A549 (cell line): ENCODE measurements around the gene ANAPC15. TPM values are rescaled to one million over a fixed set of nuclear protein-coding genes. Genes with fewer than 3 reads are reported as not detected.

Source experiments
- ATAC-seq, 2 experiments: fragments of 200-7000 bp in 1 of 2; fragments of >200 bp in 1 of 2; cut with Nextera tagmentation in 1 of 2; cut with Tn5 transposase in 1 of 2; 3 replicates each; pipeline versions ENCODE4 v1.8.0 to v1.9.1; 2018 to 2020; ENCODE audit warnings: mild to moderate bottlenecking in 1 of 2, moderate library complexity in 1 of 2
- CTCF ChIA-PET: fragments of 300-600 bp; sonication (Branson Sonifier 250); formaldehyde crosslinking; extraction: SDS; loops from one replicate; lab custom pipeline; 2021; ENCODE audit warnings: antibody characterized with exemption, inconsistent platforms; lab: Yijun Ruan, JAX
- POLR2A ChIA-PET: fragments of 350-600 bp; formaldehyde crosslinking; extraction: SDS; loops from one replicate; lab custom pipeline; 2021; ENCODE audit warnings: antibody characterized with exemption, inconsistent platforms; lab: Yijun Ruan, JAX
- DNase-seq, 2 experiments: peaks; one replicate each; pipeline versions ENCODE4 v3.0.0 to v3.0.0-alpha.2; 2011 to 2016; ENCODE audit warnings: low read depth in 1 of 2, low spot score in 1 of 2
- FAIRE-seq: peaks from 2 replicates; lab custom pipeline; 2011; peaks lifted over from hg19 to GRCh38; lab: Jason Lieb, UNC
- H3K27ac ChIP-seq, 2 experiments: fragments of >200 bp; sonication (Bioruptor Twin); formaldehyde crosslinking; 3 replicates each; pipeline ENCODE4 v1.5.1; 2016 to 2017
- H3K4me1 ChIP-seq: fragments of >200 bp; sonication (Bioruptor Twin); formaldehyde crosslinking; 3 replicates; pipeline ENCODE4 v1.6.1; 2016
- H3K4me2 ChIP-seq: fragments of >200 bp; sonication (Bioruptor Twin); formaldehyde crosslinking; 3 replicates; pipeline ENCODE4 v1.6.1; 2016
- H3K4me3 ChIP-seq: fragments of >200 bp; sonication (Bioruptor Twin); formaldehyde crosslinking; 3 replicates; pipeline ENCODE4 v1.5.1; 2016
- H3K9me3 ChIP-seq: fragments of >200 bp; sonication (Bioruptor Twin); formaldehyde crosslinking; 3 replicates; pipeline ENCODE4 v1.6.1; 2016
- BHLHE40 ChIP-seq: IDR thresholded peaks from 2 replicates; pipeline ENCODE4 v1.6.1; 2012; ENCODE audit warnings: low read depth, low read length, inconsistent platforms
- CEBPB ChIP-seq, 2 experiments: fragments of >200 bp in 1 of 2; sonication (Bioruptor Twin) in 1 of 2; formaldehyde crosslinking in 1 of 2; IDR thresholded peaks; 2 replicates each; pipeline ENCODE4 v1.6.1; 2012 to 2016
- CHD2 ChIP-seq: fragments of 150-350 bp; IDR thresholded peaks from 2 replicates; pipeline ENCODE4 v1.6.1; 2014; ENCODE audit warnings: low read length; ENCODE audit not compliant: partially characterized antibody
- EHF ChIP-seq: fragments of 250-450 bp; sonication (Bioruptor Pico); IDR thresholded peaks from 2 replicates; pipeline ENCODE4 v1.5.0; 2020; ENCODE audit warnings: mild to moderate bottlenecking
- ELK1 ChIP-seq: fragments of 150-350 bp; IDR thresholded peaks from 2 replicates; pipeline ENCODE4 v1.6.1; 2014; ENCODE audit warnings: low read depth, mild to moderate bottlenecking, low read length
- ESRRA ChIP-seq: fragments of 150-350 bp; IDR thresholded peaks from 2 replicates; pipeline ENCODE4 v1.6.1; 2014; ENCODE audit warnings: mild to moderate bottlenecking, low read length, borderline replicate concordance
- FOSB ChIP-seq: fragments of 250-450 bp; sonication (Bioruptor Pico); IDR thresholded peaks from 2 replicates; pipeline ENCODE4 v1.5.0; 2020; ENCODE audit warnings: mild to moderate bottlenecking, moderate library complexity
- FOSL2 ChIP-seq, 2 experiments: fragments of 450-650 bp in 1 of 2; fragments of >200 bp in 1 of 2; sonication (Bioruptor Twin) in 1 of 2; formaldehyde crosslinking; IDR thresholded peaks; 2 replicates each; pipeline versions ENCODE4 v1.5.0 to v1.6.1; 2016 to 2020; ENCODE audit warnings: mild to moderate bottlenecking in 1 of 2, moderate library complexity in 1 of 2
- FOXS1 ChIP-seq: fragments of 250-450 bp; sonication (Bioruptor Pico); IDR thresholded peaks from 2 replicates; pipeline ENCODE4 v1.5.0; 2020; ENCODE audit warnings: mild to moderate bottlenecking, moderate library complexity
- KDM5A ChIP-seq: fragments of 200-600 bp; sonication (generic); IDR thresholded peaks from 2 replicates; pipeline ENCODE4 v1.6.1; 2016; ENCODE audit warnings: antibody characterized with exemption, mild to moderate bottlenecking
- MAFK ChIP-seq: fragments of 450-650 bp; IDR thresholded peaks from 2 replicates; pipeline ENCODE4 v1.6.1; 2014; ENCODE audit not compliant: partially characterized antibody
- MYC ChIP-seq: IDR thresholded peaks from 2 replicates; pipeline ENCODE4 v1.6.1; 2012; ENCODE audit warnings: mild to moderate bottlenecking, inconsistent platforms, low read length, improper control_type of control experiment, borderline replicate concordance
- NFE2L2 ChIP-seq: fragments of 150-350 bp; conservative IDR thresholded peaks from 2 replicates; pipeline ENCODE4 v1.6.1; 2014; ENCODE audit warnings: low read length
- NR3C1 ChIP-seq: fragments of >200 bp; sonication (Bioruptor Twin); formaldehyde crosslinking; IDR thresholded peaks from 3 replicates; pipeline ENCODE4 v1.6.1; 2017
- POLR2A ChIP-seq: IDR thresholded peaks from 2 replicates; pipeline ENCODE4 v1.6.1; 2012; ENCODE audit warnings: mild to moderate bottlenecking, low read length
- TP53 ChIP-seq: fragments of 250-450 bp; sonication (Bioruptor Pico); IDR thresholded peaks from 2 replicates; pipeline ENCODE4 v1.5.0; 2021; ENCODE audit warnings: mild to moderate bottlenecking, moderate library complexity
- USF2 ChIP-seq: fragments of 450-650 bp; IDR thresholded peaks from 2 replicates; pipeline ENCODE4 v1.6.1; 2014; ENCODE audit warnings: antibody characterized with exemption
- ZNF302 ChIP-seq: fragments of 250-450 bp; sonication (Bioruptor Pico); IDR thresholded peaks from 2 replicates; pipeline ENCODE4 v1.9.0; 2021; ENCODE audit warnings: inconsistent platforms, mild to moderate bottlenecking, moderate library complexity
- WGBS: methylation state at CpG from one replicate; pipeline ENCODE4 v1.1.6; 2017; ENCODE audit errors: missing lambda C conversion rate; 5-methylcytosine and 5-hydroxymethylcytosine counted together
- polyA plus RNA-seq, 4 experiments: library from polyadenylated mRNA; depleted of rRNA in 3 of 4; stranded (reverse); fragments of >200 nt; fragmentation: RNase III in 1 of 4; extraction: RNeasy Plus Mini Kit Qiagen cat#74134 plus additional on column Dnase treatment in 1 of 4; gene quantifications; 2 replicates in 3 of 4; 3 replicates in 1 of 4; pipeline ENCODE4 v1.2.3, GENCODE V29; 2011 to 2017

ANAPC15 gene
- polyA plus RNA-seq, 2 of the 4 experiments (the other 2 are of a cell fraction), result 88.2 to 96.2 TPM

GRCh38 chr11:72072348-72072747 is 40.1 kb downstream of the ANAPC15 start:
- ChIA-PET POLR2A (no interaction called here), CTCF (interaction anchor here (0.8 to 2.3 kb wide), 6 partner anchors 9 to 73 kb away, joined by 3 to 7 read pairs (median 4); no protein-coding TSS in a partner anchor)
- peak overlapping the region; percentile 23 for H3K4me2 ChIP-seq
- peak; percentile 15 to 34; a peak in 4 of 6 replicates for ATAC-seq
- H3K4me3 ChIP-seq, result no peak overlapping the region
- WGBS, result 66% methylated on average over 3 of the region's 3 CpGs
- DNase-seq, result peak in 1 of 2 experiments; percentile 17
- H3K27ac ChIP-seq, result peak overlapping the region; percentile 13 to 75; a peak in 4 of 6 replicates
- H3K4me1 ChIP-seq, result peaks cover 47% of the 10 kb centered on the region
- H3K9me3 ChIP-seq, result no peaks in the 10 kb centered on the region
- TF ChIP-seq TP53 (CRISPR knock-in tag), result no peak
- TF ChIP-seq NR3C1, result no peak
- no peak for TF ChIP-seq BHLHE40
- TF ChIP-seq ELK1, result no peak
- TF ChIP-seq FOXS1 (CRISPR knock-in tag), result no peak
- no peak for FAIRE-seq

GRCh38 chr11:72070491-72070890 is 42.0 kb downstream of the ANAPC15 start:
- no peak for TF ChIP-seq EHF
- TF ChIP-seq USF2, result no peak
- TF ChIP-seq ESRRA, result no peak
- TF ChIP-seq MYC, result no peak
- no peak for TF ChIP-seq MAFK
- TF ChIP-seq NFE2L2, result no peak
- TF ChIP-seq NR3C1, result no peak
- ChIA-PET POLR2A (interaction anchor here (1.5 kb wide), 1 partner anchor 9 kb away, joined by 4 read pairs; no protein-coding TSS in a partner anchor), CTCF (interaction anchor here (0.7 to 4.2 kb wide), 4 partner anchors 11 to 46 kb away, joined by 3 to 21 read pairs (median 4); no protein-coding TSS in a partner anchor)
- Histone ChIP-seq H3K4me1 (peaks cover 55% of the 10 kb centered on the region), H3K27ac (peak overlapping the region; percentile 58 to 86), H3K4me3 (no peak overlapping the region), H3K4me2 (peak overlapping the region; percentile 67), H3K9me3 (no peaks in the 10 kb centered on the region)
- 90% methylated on average over 7 of the region's 7 CpGs for WGBS
- ATAC-seq (no peak; a peak in 1 of 6 replicates), FAIRE-seq (no peak), DNase-seq (no peak)

- CTCF ChIA-PET, result interaction anchor here (0.6 to 4.2 kb wide), 7 partner anchors 11 to 361 kb away, joined by 3 to 21 read pairs (median 4); no protein-coding TSS in a partner anchor
- ATAC-seq (peak; percentile 99), DNase-seq (peak; percentile 59 to 78), FAIRE-seq (no peak)
- peak overlapping the region; percentile 58 to 86 for H3K27ac ChIP-seq
- H3K4me2 ChIP-seq, result peak overlapping the region; percentile 67
- POLR2A ChIA-PET, result interaction anchor here (0.8 to 1.5 kb wide), 3 partner anchors 8 to 21 kb away, joined by 3 to 4 read pairs (median 3); no protein-coding TSS in a partner anchor
- no peak for TF ChIP-seq KDM5A
- TF ChIP-seq POLR2A, result peak; percentile 28; the same call in 1 of the 2 replicates
- TF ChIP-seq MAFK, result peak; percentile 10
- TF ChIP-seq CHD2, result no peak
- no peak for TF ChIP-seq FOSL2 (IDR thresholded peaks at IDR 0.05)
- TF ChIP-seq FOSL2 (CRISPR knock-in tag; IDR thresholded peaks at IDR 0.05), result peak; percentile 72
- TF ChIP-seq, all 56 proteins: peak for 3
- WGBS, result 4% methylated on average over 2 of the region's 2 CpGs
- peaks cover 55% of the 10 kb centered on the region for H3K4me1 ChIP-seq
- H3K9me3 ChIP-seq, result no peaks in the 10 kb centered on the region
- no peak overlapping the region for H3K4me3 ChIP-seq
Observed at GRCh38 chr11:72069787-72070251, 42.7 kb downstream of the ANAPC15 start.

GRCh38 chr11:72069200-72069599 is 43.3 kb downstream of the ANAPC15 start:
- H3K4me2 ChIP-seq, result peak overlapping the region; percentile 67
- ChIA-PET CTCF (interaction anchor here (0.6 to 4.2 kb wide), 11 partner anchors 9 to 362 kb away, joined by 3 to 21 read pairs (median 4); partner anchors contain the start of gene ANAPC15), POLR2A (interaction anchor here (1.3 kb wide), 1 partner anchor 21 kb away, joined by 3 read pairs; no protein-coding TSS in a partner anchor)
- DNase-seq, result no peak
- no peak overlapping the region for H3K4me3 ChIP-seq
- H3K9me3 ChIP-seq, result no peaks in the 10 kb centered on the region
- no peak for ATAC-seq
- no peak for FAIRE-seq
- TF ChIP-seq ESRRA (no peak), CEBPB (IDR thresholded peaks at IDR 0.05) (no peak), ZNF302 (no peak), FOSB (CRISPR knock-in tag) (no peak)
- peak overlapping the region; percentile 58 to 86 for H3K27ac ChIP-seq
- peaks cover 55% of the 10 kb centered on the region for H3K4me1 ChIP-seq
